NB4 (cell line): ENCODE results near the gene AGO4.
"Not testable (repeated sequence)": the region's sequence is repeated elsewhere in the genome, so short reads cannot be mapped to it uniquely, and the experiment has no call there.

Experiments
- DNase-seq: peaks from one replicate; pipeline ENCODE4 v3.0.0; 2010; ENCODE audit warnings: low read depth
- H3K4me3 ChIP-seq: one replicate; pipeline ENCODE4 v1.5.1; 2011; ENCODE audit warnings: mild to moderate bottlenecking, low read depth, low read length, moderate library complexity
- MYC ChIP-seq: IDR thresholded peaks from 2 replicates; pipeline ENCODE4 v1.6.1; 2011; ENCODE audit warnings: low read depth, low read length
- POLR2A ChIP-seq: IDR thresholded peaks from 2 replicates; pipeline ENCODE4 v1.6.1; 2011; ENCODE audit warnings: mild to moderate bottlenecking; ENCODE audit not compliant: insufficient read length; ENCODE audit errors: extremely low read depth
- TF ChIP-seq, protein P1 (sequence below): IDR thresholded peaks from 2 replicates; pipeline ENCODE4 v1.6.1; 2011; ENCODE audit warnings: low read depth, low read length
- TF ChIP-seq, protein P2 (sequence below): IDR thresholded peaks from one replicate; pipeline ENCODE4 v1.5.1; 2012; ENCODE audit warnings: low read depth, low read length

The AGO4 gene

DNA sequence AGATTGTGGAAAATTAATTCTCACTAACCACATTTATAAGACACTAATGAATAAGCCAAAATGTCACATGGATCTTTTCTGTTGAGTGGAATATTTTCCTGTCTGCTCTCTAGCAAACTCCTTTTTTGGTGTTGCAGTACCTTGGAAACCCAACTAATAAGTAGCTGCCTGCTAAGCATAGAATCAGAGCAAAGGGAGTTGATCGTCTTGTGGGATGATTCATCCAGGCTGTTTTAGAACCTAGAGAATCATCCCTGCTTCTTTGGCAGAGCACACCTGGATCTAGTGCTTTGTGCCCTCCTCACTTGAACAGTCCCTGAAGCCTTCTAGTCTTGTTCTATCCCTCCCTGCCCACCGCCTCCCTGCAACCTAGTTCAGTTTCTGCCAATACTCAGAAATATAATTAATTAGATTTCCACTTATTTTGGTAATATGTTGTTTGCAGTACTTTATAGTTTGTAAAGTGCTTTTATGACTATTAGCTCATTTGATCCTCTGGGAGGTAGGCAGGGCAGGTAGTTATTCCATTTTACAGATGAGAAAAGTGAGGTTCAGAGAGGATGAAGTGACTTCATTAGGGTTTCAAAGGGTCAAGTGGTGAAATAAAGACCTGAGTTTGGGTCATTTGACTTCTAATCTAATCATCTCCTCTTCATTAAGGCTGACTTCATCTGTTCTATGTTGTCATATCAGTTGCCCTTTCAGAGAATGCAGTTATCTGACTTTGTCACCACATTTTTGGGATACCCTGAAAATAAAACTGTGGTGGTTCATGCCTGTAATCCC, 2.5 kb downstream of the AGO4 start:
- TF ChIP-seq MYC (no peak), POLR2A (no peak)
- TF ChIP-seq, protein P1, sequence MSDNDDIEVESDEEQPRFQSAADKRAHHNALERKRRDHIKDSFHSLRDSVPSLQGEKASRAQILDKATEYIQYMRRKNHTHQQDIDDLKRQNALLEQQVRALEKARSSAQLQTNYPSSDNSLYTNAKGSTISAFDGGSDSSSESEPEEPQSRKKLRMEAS = no peak
- TF ChIP-seq, protein P2, sequence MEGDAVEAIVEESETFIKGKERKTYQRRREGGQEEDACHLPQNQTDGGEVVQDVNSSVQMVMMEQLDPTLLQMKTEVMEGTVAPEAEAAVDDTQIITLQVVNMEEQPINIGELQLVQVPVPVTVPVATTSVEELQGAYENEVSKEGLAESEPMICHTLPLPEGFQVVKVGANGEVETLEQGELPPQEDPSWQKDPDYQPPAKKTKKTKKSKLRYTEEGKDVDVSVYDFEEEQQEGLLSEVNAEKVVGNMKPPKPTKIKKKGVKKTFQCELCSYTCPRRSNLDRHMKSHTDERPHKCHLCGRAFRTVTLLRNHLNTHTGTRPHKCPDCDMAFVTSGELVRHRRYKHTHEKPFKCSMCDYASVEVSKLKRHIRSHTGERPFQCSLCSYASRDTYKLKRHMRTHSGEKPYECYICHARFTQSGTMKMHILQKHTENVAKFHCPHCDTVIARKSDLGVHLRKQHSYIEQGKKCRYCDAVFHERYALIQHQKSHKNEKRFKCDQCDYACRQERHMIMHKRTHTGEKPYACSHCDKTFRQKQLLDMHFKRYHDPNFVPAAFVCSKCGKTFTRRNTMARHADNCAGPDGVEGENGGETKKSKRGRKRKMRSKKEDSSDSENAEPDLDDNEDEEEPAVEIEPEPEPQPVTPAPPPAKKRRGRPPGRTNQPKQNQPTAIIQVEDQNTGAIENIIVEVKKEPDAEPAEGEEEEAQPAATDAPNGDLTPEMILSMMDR = no peak
- no peak for DNase-seq
- H3K4me3 ChIP-seq = no peak overlapping the region

DNA sequence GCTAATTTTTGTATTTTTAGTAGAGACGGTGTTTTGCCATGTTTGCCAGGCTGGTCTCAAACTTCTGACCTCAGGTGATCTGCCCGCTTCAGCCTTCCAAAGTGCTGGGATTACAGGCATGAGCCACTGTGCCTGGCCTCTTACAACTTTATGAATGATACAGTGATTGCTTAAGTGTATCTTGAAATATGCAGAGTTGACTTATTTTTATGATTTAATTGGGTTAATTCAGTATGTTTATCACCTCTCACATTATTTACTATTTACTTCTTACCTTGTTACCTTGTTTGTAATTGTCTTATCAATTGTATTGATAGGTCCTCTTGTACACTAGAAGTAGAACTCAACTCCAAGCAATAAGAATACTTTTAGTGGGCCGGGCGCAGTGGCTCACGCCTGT, 4.9 kb downstream of the AGO4 start:
- H3K4me3 ChIP-seq, DNase-seq: not testable (repeated sequence)

DNA sequence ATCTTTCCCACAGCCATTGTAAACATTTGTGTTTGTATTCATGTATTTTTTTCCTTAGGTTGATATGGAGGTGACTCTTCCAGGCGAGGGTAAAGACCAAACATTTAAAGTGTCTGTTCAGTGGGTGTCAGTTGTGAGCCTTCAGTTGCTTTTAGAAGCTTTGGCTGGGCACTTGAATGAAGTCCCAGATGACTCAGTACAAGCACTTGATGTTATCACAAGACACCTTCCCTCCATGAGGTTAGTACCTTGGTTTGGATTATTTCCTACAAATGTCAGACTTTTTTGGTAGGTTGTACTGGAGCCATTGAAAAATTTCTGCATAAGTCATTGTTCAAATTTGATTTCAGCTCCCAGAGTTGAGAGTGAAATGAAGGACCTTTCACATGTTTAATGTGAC, 17.4 kb downstream of the AGO4 start:
- TF ChIP-seq MYC (no peak), POLR2A (no peak)
- TF ChIP-seq, protein P2 = no peak
- TF ChIP-seq, protein P1 = no peak
- H3K4me3 ChIP-seq = no peak overlapping the region
- no peak for DNase-seq

DNA sequence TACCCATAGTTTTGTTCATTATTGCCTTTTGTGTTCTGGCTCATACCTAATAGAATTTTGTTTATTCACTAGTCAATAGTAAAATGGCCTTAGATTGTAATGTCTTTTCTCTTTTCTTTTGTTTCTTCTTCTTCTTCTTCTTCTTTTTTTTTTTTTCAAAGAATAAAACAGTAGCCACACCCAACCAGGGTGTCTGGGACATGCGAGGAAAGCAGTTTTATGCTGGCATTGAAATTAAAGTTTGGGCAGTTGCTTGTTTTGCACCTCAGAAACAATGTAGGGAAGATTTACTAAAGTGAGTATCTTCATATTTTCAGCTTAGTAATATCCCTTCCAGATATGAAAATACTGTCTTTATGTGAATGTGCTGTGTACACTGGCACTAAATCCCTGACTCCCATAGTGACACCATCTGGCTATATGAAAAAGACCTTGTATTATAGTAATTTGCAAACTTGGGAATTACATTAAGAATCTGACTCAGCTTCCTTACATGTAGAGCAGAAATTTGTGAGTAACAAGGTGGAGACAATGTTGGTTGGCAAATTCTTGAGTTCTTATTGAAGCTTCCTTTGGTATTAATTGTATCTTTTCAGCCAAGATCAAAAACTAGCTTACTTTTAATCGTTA, 24.6 kb downstream of the AGO4 start:
- TF ChIP-seq, protein P1 = no peak
- TF ChIP-seq MYC (no peak), POLR2A (no peak)
- TF ChIP-seq, protein P2 = no peak
- DNase-seq = no peak
- H3K4me3 ChIP-seq = no peak overlapping the region

DNA sequence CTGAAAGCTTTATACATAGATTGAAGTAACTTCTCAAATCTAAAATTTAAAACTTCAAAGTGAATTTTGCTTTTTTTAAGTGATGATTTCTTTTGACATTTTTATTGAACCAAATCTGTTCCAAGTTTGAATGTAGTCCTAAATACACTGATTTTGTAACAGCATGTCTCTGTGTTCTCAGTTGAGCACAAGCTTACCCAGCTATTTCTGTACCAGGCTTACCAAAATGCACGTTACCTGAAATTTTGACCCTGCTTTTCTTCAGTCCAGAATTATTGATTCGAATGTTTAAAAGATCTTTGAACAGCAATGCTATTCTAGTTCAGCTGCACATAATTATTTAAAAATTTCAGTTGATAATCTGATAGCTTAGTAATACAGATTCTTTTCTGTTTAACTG, 25.6 kb downstream of the AGO4 start:
- no peak overlapping the region for H3K4me3 ChIP-seq
- no peak for DNase-seq
- TF ChIP-seq, protein P1 = no peak
- TF ChIP-seq POLR2A = no peak
- no peak for TF ChIP-seq MYC
- TF ChIP-seq, protein P2 = no peak

DNA sequence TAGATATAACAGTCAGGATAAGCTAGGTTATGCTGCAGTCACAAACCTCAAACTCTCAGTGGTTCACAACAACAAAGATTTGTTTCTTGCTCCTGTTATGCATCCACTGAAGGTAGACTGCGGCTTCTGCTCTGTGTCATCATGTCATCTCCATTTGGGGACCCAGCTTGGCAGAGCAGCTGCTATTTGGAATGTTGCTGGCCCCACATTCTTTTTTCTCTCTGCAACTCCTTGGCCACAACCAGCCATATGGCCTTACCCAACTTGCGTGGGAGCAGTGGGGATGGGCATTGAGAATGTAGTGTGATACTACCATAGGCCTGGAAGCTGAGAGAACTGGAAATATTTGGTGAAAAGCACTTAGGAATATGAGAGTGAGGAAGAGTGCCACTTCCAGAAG, 26.4 kb downstream of the AGO4 start:
- no peak for DNase-seq
- H3K4me3 ChIP-seq = no peak overlapping the region
- TF ChIP-seq POLR2A (no peak), MYC (no peak)
- TF ChIP-seq, protein P2 = no peak
- TF ChIP-seq, protein P1 = no peak
